Measurements from ENCODE around the gene BMP2K.
"Not testable (repeated sequence)": the region's sequence is repeated elsewhere in the genome, so short reads cannot be mapped to it uniquely, and the experiment has no call there.

Gene BMP2K

GRCh38 chr4:78784236-78784865, 8.2 kb downstream of the BMP2K start:
- H3K4me3 ChIP-seq (ENCODE audit: low read length) = no peak overlapping the region
- DNase-seq (ENCODE audit: low read depth, low spot score) = peak; percentile 25

- H3K4me3 ChIP-seq (ENCODE audit: low read length) = no peak overlapping the region
- DNase-seq (ENCODE audit: low read depth, low spot score) = no peak
Observed at GRCh38 chr4:78787392-78788006, 11.3 kb downstream of the BMP2K start.

DNA sequence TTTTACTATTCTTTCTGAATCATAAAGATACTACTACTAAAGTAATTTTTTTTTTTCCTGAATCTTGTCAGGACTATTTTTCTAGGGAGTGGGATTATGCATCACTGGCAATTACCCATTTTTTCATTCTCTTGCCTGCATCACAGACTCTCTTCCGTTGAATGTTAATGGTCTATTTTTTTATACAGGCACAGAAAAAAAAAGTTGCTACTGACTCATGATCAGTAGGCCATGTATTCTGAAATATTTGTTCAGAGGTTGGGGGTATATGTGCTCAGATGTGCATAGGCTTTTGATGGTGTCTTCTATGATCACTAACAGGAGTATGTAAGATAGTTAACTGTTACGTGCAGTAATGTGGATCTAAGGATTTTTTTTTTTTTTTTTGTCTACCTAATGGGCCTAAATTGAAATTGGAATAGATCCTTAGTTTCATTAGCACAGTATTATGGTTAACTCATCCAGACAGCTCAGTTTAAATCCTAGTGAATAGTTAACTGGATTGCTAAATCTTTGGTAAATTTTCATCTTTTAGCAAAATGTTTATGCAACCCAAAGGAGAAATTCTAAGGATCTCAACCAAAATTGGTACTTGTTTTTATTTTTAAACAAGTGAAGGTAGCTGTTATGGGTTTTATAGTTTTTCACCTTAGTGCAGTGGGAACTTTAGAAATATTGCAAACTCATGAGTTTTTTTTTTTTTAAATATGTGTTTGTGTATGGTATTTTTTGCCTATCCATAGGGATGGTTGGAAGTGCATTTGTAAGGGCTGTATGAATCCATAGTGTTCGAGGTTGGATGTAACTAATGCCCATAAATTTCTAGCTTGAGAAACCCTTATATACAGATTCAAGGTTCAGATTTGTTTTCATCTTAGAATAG, 12.1 kb downstream of the BMP2K start:
- no peak overlapping the region for H3K4me3 ChIP-seq (ENCODE audit: low read length)
- no peak for DNase-seq (ENCODE audit: low read depth, low spot score)

DNA sequence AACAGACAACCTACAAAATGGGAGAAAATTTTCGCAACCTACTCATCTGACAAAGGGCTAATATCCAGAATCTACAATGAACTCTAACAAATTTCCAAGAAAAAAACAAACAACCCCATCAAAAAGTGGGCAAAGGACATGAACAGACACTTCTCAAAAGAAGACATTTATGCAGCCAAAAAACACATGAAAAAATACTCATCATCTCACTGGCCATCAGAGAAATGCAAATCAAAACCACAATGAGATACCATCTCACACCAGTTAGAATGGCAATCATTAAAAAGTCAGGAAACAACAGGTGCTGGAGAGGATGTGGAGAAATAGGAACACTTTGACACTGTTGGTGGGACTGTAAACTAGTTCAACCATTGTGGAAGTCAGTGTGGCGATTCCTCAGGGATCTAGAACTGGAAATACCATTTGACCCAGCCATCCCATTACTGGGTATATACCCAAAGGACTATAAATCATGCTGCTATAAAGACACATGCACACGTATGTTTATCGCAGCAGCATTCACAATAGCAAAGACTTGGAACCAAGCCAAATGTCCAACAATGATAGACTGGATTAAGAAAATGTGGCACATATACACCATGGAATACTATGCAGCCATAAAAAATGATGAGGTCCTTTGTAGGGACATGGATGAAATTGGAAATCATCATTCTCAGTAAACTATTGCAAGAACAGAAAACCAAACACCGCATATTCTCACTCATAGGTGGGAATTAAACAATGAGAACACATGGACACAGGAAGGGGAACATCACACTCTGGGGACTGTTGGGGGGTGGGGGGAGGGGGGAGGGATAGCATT, 19.7 kb downstream of the BMP2K start:
- DNase-seq (ENCODE audit: low read depth, low spot score); H3K4me3 ChIP-seq (ENCODE audit: low read length): not testable (repeated sequence)

DNA sequence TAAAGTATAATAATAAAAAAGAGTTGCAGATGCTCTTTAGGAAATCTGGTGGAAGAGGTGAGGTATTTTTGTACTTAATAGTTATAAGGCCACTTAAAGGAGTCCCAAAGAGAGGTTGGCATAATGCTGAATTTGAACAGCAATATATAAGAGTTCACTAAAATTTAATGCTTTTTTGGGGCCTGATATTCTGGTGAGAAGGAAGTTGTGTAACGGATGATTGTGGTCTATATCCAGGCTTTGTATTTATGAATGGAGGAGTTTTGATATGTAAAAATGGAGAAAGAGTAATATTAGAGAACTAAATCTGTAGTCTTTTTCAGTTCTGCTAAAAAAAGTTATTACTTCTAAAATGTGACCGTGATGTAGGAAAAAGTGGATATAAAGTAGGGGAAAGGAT, 20.4 kb downstream of the BMP2K start:
- no peak overlapping the region for H3K4me3 ChIP-seq (ENCODE audit: low read length)
- no peak for DNase-seq (ENCODE audit: low read depth, low spot score)

DNA sequence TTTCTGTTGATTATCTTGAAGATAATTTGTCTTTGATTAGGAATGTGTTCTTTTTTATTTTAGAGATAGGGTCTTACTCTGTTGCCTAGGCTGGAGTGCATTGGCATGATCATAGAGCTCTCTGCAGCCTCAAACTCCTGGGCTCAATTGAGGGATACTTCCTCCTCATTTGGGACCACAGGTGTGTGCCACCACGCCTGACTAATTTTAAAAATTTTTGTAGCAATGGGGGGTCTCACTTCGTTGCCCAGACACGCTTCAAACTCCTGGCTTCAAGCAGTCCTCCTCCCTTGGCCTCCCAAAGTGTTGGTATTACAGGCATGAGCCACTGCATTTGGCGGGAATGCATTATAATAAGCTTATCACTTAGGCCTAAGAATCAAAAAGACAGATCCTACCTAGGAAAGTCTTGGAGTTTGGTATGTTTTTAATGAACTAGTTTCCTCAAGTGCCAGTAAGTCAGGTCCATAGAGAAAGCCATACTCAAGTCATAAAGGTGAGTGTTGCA, 21.7 kb downstream of the BMP2K start:
- H3K4me3 ChIP-seq (ENCODE audit: low read length) = no peak overlapping the region
- DNase-seq (ENCODE audit: low read depth, low spot score) = no peak

DNA sequence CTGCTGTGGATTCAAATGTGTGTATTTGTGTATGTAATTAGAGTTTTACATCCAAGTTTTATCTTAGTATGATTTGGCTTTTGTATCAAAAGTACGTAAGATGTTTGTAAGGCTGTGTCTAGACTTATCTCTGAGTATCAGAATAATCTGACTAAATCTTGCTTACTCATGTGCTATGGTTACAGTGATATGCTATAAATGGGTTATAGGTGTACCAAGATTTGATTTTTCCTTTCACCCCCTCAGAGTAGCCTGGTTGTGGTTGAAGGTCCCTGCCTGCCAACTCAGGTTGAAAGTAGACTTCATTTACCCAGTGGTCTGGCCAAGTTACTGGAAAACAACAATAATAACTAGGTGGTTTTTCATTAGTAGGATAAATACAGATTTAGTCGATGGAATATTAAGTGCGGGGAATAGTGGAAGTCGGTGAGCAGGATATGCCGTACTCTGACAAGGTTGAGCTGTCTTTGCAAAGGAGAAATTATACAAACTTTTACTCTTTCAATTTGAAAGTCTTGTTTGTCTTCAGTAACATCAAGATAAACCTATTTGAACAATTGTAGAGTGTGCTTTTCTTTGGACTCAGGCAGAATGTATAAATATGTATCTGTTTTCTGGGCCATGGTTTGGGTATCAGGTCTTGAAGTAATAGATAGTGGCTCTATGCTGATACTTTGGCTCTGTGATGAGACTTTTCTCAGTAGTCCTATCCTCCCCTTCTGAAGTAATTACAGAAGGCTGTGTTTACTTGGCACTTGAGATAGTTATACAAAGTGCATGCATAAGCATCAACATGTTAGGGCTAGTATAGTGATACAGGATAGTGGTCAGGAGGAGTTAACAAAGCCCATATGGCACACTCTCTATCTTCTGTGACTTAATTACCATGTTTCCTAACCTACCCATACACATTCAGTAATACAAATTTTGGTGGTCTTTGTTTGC, 23.7 kb downstream of the BMP2K start:
- H3K4me3 ChIP-seq (ENCODE audit: low read length) = no peak overlapping the region
- no peak for DNase-seq (ENCODE audit: low read depth, low spot score)

GRCh38 chr4:78800965-78801364, 24.8 kb downstream of the BMP2K start:
- H3K4me3 ChIP-seq (ENCODE audit: low read length) = no peak overlapping the region
- no peak for DNase-seq (ENCODE audit: low read depth, low spot score)

GRCh38 chr4:78803983-78804382, 27.8 kb downstream of the BMP2K start:
- no peak for DNase-seq (ENCODE audit: low read depth, low spot score)
- H3K4me3 ChIP-seq (ENCODE audit: low read length) = no peak overlapping the region

- DNase-seq (ENCODE audit: low read depth, low spot score) = no peak
- H3K4me3 ChIP-seq (ENCODE audit: low read length) = no peak overlapping the region
Observed at GRCh38 chr4:78806943-78807460, 30.9 kb downstream of the BMP2K start.

DNA sequence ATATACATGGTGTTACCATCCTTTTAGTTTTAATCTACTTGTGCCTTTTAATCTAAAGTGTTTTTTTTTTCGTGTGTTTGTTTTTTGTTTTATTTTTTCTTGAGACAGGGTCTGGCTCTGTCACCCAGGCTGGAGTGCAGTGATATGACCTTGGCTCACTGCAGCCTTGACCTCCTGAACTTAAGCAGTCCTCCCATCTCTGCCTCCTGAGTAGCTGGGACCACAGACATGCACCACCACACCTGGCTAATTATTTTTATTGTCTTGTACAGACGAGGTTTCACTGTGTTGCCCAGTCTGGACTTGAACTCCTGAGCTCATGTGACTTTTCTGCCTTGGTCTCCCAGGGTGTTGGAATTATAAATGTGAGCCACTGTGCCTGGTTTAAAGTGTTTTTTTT, 33.1 kb downstream of the BMP2K start:
- DNase-seq (ENCODE audit: low read depth, low spot score) = no peak
- no peak overlapping the region for H3K4me3 ChIP-seq (ENCODE audit: low read length)

GRCh38 chr4:78809928-78810835, 34.0 kb downstream of the BMP2K start:
- H3K4me3 ChIP-seq (ENCODE audit: low read length) = no peak overlapping the region
- no peak for DNase-seq (ENCODE audit: low read depth, low spot score)

DNA sequence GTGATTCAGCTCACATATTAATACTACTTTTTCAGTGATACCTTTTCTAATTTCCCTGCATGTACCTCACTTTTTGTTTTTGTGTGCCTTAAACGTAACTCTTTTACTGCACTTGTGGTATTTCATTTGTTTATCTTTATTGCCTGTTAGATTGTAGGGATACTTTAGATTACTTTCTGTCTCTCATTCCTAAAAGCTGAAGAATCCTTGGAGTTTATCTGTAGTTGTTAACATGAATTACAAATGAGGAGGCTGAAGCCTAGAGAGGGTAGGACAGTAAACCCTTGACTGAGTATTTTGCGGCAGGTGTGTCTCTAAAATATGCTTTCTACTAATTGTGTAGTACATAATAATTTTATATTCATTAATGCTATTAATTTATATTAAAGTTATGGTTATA, 34.9 kb downstream of the BMP2K start:
- H3K4me3 ChIP-seq (ENCODE audit: low read length) = no peak overlapping the region
- no peak for DNase-seq (ENCODE audit: low read depth, low spot score)

GRCh38 chr4:78818530-78819079, 42.5 kb downstream of the BMP2K start:
- DNase-seq (ENCODE audit: low read depth, low spot score) = no peak
- H3K4me3 ChIP-seq (ENCODE audit: low read length) = no peak overlapping the region

DNA sequence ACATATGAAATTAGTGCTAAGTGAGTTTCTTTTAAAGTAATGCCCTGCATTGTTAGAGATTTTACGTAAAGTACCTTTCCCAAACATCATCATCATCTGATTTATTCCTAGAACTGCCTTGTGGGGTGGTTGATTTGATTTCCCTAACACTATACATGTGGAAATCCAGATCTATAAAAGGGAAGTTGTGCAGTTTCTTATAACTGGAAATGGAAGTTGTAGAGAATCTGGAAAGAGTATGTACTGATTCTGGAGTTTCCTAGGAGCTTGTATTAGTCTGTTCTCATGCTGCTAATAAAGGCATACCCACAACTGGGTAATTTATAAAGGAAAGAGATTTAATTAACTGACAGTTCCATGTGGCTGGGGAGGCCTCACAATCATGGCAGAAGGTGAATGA, 47.9 kb downstream of the BMP2K start:
- DNase-seq (ENCODE audit: low read depth, low spot score) = no peak

DNA sequence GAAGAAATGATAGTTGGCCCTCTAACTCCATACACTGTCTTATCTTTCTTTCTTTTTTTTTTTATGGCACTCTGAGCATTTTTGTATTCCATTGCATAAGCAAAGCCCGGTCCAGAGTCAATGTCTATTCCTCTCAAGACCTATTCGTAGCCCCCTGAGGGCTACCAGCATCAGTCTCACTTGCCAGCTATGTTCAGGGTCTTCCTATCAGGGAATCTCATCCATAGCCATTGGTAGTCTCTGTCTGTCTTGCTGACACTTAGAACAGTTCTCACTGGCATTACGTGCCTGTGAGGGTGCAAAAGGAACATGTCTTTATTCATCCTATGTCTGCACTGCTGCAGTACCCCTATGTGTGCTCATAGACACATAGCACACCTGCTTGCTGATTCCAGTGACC, 51.0 kb downstream of the BMP2K start:
- no peak for DNase-seq (ENCODE audit: low read depth, low spot score)

More for the DNA sequence above, 47.9 kb downstream of the BMP2K start:
- no peak overlapping the region for H3K4me3 ChIP-seq (ENCODE audit: low read length)

DNA sequence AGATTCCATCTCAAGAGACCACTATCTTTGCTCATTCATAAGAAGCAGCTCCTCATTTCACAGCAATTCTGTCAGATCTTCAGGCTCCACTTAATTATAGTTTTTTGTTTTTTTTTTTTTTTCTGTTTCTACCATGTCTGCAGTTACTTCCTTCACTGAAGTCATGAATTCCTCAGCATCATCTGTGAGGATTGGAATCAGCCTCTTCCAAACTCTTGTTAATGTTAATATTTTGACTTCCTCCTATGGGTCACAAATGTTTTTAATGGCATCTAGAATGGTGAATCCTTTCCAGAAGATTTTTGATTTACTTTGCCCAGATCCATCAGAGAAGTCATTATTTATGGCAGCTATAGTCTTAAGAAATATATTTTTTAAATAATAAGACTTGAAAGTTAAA, 53.1 kb downstream of the BMP2K start:
- DNase-seq (ENCODE audit: low read depth, low spot score) = no peak

More for the DNA sequence above, 51.0 kb downstream of the BMP2K start:
- no peak overlapping the region for H3K4me3 ChIP-seq (ENCODE audit: low read length)

More for the DNA sequence above, 53.1 kb downstream of the BMP2K start:
- H3K4me3 ChIP-seq (ENCODE audit: low read length) = no peak overlapping the region
